Brain microvascular endothelial cell (primary cell): ENCODE data around the gene MYBL2.

Source experiments
- DNase-seq: peaks from one replicate; pipeline ENCODE4 v3.0.0-alpha.2; 2020
- H3K27ac ChIP-seq: fragments of 250-450 bp; sonication (Bioruptor Pico); 2 replicates; pipeline ENCODE4 v1.5.1; 2020; ENCODE audit warnings: mild to moderate bottlenecking, moderate library complexity
- H3K27me3 ChIP-seq: fragments of 250-450 bp; sonication (Bioruptor Pico); replicated peaks from 2 replicates; pipeline ENCODE4 v1.5.1; 2020; ENCODE audit warnings: mild to moderate bottlenecking
- H3K36me3 ChIP-seq: fragments of 250-450 bp; sonication (Bioruptor Pico); replicated peaks from 2 replicates; pipeline ENCODE4 v1.5.1; 2020; ENCODE audit warnings: mild to moderate bottlenecking
- H3K4me3 ChIP-seq: 2 replicates; pipeline ENCODE4 v1.5.1; 2011; ENCODE audit warnings: low read depth, mild to moderate bottlenecking, control low read depth, low read length, moderate library complexity
- in situ Hi-C: cut with HindIII; loops from 2 replicates; pipeline ENCODE4 v1.10.0; 2017; ENCODE audit warnings: low sequenced_read_pairs, low pct_ligation_motif_present
- TF ChIP-seq, protein P1 (sequence below): IDR thresholded peaks from 2 replicates; pipeline ENCODE4 v1.5.1; 2011; ENCODE audit warnings: low read depth, mild to moderate bottlenecking, moderate library complexity, low read length, control low read depth, inconsistent platforms; ENCODE audit errors: missing control alignments

The MYBL2 gene

DNA sequence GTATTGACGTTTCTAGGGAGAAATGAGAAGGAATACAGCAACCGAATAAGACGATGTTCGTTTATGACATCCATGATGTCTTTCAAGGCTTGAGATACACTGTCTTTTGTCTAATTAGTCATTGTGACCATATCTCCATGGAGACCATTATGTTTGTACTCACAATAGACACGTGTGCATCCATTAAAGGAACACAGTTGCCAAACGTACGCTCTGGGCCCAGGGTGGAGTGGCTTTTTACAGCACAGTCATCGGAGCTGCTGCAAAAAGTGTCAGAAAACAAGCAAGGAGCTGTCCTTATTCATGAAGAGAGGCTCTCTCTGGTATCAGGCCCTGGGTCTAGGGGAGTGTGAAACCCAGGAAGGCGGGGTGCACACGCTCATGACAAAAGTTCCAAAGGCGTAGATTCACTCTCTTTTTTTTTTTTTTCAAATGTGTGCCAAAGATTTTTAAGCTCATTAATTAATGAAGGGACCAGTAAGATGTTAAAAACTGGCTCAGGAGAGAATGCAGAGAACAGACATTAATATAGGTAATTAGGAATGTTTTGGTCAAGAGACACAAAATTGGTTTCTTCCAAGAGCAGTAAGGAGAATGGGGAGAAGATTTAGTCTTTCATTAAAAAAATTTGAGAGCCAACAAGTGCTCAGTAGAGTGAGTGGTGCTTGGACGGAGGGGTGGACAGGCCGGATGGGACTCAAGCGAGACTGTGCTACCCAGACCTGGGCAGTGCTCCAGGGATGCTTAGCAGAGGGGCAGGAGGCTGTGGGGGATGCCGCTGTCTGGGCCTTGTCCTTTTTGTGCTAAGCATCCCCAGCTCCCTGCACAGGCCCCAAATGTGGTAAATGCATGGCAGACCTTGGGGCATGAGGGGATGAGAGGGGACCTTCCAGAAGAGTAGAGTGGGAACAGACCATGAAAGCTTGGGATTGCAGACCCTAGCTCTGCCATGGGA, 94.7 kb downstream of the MYBL2 start:
- Histone ChIP-seq H3K27me3 (peaks cover 7% of the 10 kb centered on the region), H3K36me3 (no peaks in the 10 kb centered on the region), H3K27ac (no peak overlapping the region), H3K4me3 (no peak overlapping the region)
- TF ChIP-seq, protein P1, sequence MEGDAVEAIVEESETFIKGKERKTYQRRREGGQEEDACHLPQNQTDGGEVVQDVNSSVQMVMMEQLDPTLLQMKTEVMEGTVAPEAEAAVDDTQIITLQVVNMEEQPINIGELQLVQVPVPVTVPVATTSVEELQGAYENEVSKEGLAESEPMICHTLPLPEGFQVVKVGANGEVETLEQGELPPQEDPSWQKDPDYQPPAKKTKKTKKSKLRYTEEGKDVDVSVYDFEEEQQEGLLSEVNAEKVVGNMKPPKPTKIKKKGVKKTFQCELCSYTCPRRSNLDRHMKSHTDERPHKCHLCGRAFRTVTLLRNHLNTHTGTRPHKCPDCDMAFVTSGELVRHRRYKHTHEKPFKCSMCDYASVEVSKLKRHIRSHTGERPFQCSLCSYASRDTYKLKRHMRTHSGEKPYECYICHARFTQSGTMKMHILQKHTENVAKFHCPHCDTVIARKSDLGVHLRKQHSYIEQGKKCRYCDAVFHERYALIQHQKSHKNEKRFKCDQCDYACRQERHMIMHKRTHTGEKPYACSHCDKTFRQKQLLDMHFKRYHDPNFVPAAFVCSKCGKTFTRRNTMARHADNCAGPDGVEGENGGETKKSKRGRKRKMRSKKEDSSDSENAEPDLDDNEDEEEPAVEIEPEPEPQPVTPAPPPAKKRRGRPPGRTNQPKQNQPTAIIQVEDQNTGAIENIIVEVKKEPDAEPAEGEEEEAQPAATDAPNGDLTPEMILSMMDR = no peak
- DNase-seq = no peak
- in situ Hi-C loops = no loop called here

DNA sequence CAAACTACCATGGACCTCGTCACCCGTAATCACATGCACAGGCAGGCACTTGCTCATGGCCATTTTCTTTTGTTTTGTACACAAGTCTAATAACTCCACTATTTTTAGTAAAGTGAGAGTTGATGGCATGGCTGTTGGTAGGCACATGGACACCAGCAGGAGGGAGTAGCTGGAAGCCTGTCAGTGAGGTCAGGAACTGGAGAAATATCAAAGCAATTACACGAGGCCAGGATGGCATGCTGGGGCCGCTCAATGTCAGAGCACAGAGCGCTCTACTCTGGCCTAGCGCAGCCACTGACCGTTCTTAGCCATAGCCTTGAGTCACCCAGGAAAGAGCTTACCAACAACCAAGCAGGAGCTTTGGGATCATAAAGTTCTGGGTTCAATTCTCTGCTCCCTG, 96.0 kb downstream of the MYBL2 start:
- TF ChIP-seq, protein P1 = no peak
- H3K36me3 ChIP-seq = no peaks in the 10 kb centered on the region
- in situ Hi-C loops = no loop called here
- no peak for DNase-seq
- no peak overlapping the region for H3K4me3 ChIP-seq
- no peak overlapping the region for H3K27ac ChIP-seq
- H3K27me3 ChIP-seq = peaks cover 7% of the 10 kb centered on the region

DNA sequence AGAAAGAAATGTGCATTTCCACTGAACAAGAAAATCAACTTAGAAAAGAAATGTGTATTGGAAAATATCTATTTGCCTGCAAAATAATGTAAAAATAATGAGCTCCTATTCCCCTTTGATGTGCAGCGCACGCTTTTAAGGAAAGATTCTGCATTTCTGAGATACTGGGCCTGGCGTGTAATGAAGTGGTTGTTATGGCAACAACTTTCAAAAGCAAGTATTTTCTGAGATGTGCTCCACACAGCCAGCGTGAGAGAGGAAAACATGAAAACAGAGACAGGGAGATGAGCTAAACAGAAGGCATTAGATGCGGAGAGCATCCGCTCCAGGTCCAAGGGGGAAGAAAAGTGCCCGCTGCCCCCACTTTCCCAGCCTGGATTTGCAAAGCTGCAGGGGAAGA, 99.0 kb downstream of the MYBL2 start:
- Histone ChIP-seq H3K36me3 (no peaks in the 10 kb centered on the region), H3K4me3 (no peak overlapping the region), H3K27me3 (peaks cover 7% of the 10 kb centered on the region), H3K27ac (no peak overlapping the region)
- no peak for DNase-seq
- TF ChIP-seq, protein P1 = no peak
- in situ Hi-C loops = no loop called here
